HG03432 (cell line): ENCODE measurements around the gene AGBL1.

ENCODE experiments used
- ATAC-seq: cut with Tn5 transposase; IDR thresholded peaks from one replicate; pipeline ENCODE4 v1.9.1; 2021; ENCODE audit warnings: mild to moderate bottlenecking, moderate library complexity; ENCODE audit not compliant: unreplicated experiment

Gene AGBL1

GRCh38 chr15:86162641-86163040, 83.0 kb downstream of the AGBL1 start:
- no peak for ATAC-seq

- no peak for ATAC-seq
Measured at GRCh38 chr15:86163816-86164215, 84.1 kb downstream of the AGBL1 start.

DNA sequence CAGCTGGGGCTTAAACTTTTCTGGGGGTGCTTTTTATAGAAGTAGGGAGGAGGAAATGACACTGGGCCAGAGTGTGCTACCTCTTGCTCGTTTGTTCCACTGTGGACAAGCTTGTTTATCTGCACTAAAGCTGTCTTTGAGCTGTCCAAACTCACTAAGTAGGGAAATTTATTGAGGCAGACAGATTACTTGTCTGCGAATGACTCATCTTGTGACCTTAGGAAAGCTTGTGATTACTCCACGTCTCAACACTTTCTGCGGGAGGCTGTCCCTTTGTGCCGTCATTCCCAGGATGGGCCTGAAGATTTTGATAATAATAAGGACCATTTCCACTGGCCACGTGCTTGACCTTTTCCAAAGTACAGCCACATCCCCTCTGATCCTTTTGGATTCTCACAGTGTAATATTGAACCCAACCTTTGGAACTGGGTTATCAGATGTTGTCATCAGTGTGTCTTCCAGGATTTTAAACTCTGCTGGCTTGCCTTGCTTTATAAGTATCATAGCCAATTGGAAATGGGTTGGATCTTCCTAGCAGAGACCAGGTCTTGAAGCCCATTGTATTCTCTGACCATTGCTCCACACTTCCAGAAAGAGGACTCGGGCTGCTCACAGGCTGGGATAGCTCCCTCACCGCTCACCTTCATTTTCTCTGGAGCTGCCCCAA, 84.7 kb downstream of the AGBL1 start:
- ATAC-seq, result no peak

DNA sequence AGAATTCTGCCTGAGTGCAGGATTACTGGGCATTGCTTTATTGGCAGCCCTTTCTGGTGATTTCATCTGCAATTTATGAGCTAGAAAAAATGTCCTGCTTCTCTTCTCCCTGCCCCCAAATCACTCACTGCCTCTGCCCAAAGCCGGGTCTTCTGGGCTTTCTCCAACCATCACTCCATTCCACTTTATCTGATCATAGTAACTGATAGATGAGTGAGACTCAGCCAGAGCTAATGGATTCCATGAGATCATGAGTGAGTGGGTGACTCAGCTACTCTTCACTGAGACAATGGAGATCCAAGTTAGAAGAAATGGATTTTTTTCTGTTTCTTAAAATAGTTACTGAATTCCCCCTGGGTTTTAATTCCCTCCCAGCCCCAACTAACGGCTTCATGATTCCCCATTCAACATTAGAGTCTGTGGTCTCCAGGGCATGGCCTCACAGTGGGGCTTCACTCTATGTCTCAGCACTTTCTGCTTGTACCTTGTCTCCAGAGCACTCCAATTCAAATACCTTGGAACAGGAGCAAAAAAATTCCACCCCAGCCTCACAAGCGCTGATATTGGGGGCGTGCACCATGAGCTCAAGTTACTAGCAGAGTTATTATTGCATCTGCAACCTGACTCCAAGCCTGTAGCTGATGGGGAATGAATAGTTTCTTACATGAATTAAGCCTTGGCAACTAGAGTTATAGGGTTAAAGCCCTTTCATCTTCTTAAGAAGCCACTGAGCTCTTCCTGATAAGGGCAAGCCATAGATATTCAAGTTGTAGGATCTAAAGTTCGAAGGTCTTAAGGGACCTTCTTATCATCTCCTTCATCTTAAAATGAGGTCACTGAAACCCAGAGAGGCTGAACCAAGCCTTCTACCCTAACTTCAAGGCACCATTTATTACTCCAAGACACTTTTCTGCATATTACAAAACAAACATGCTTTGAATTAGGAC, 85.9 kb downstream of the AGBL1 start:
- no peak for ATAC-seq

DNA sequence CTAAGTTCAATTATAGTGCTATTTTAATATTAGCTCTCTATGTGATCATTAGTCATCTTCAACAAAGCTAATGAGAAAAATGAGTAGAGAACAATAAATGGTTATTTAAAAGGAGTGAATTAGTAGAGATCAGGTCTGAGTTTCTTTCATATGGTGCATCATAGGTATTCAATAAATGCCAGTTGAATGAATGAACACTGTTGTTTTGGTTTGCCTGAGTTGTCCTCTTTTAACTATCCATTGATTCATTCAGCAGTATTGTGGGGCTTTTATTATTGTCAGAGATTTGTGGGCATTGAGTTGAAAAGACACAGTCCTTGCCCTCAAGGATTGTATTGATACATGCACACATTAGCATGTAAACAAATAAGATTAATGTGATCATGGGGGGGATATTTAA, 88.2 kb downstream of the AGBL1 start:
- ATAC-seq, result no peak

GRCh38 chr15:86178845-86179244, 99.2 kb downstream of the AGBL1 start:
- no peak for ATAC-seq

- ATAC-seq, result peak; percentile 76
Measured at GRCh38 chr15:86183596-86184491, 104.2 kb downstream of the AGBL1 start.

GRCh38 chr15:86193716-86194380, 114.2 kb downstream of the AGBL1 start:
- ATAC-seq, result no peak

DNA sequence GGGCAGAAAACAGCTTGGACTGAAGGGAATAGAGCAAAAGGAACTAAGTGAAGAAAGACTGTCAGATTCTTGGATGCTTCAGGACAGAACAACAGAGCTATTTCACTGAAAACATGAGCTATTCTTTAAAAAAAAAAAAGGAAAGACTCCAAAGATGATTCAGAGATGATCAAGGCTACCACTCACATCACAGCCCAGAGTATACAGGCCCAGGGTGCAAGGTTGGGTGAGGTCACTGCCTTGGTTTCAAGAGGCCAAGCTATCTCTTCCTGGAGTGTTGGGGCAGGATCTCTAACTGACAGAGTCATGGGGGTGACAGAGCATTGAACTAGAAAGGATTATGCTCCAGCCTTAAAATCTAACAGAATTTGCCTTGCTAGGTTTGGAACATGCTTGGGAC, 118.1 kb downstream of the AGBL1 start:
- no peak for ATAC-seq

DNA sequence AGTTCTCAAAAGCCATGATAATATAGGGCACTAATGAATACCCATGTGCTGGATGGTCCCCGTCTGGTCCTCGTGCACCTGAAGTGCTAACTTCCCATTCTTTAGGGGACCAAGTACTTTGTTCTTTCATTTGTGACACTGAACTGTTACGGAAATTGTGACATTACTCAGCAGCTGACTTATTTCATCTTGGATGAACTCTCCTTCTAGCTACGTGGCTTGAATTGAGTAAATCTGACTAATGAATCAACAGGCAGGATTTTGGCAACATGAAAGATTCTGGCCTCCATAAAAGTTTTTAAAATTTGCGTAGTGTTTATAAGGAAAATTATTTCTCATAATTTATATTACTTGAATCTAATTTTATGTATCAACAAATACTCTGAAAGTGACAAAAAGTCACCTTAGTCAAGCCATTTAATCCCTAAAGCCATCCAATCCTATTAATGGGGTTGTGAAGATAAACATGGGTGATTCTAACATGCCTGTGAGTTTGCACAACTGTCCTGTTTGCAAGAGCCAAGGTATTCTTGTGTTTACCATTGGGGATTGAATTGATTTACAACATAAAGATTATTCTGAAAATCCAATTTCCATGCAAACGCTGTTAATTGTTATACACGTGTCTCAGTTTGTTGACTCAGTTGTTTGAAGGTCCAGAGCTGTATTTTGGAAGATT, 119.9 kb downstream of the AGBL1 start:
- no peak for ATAC-seq

DNA sequence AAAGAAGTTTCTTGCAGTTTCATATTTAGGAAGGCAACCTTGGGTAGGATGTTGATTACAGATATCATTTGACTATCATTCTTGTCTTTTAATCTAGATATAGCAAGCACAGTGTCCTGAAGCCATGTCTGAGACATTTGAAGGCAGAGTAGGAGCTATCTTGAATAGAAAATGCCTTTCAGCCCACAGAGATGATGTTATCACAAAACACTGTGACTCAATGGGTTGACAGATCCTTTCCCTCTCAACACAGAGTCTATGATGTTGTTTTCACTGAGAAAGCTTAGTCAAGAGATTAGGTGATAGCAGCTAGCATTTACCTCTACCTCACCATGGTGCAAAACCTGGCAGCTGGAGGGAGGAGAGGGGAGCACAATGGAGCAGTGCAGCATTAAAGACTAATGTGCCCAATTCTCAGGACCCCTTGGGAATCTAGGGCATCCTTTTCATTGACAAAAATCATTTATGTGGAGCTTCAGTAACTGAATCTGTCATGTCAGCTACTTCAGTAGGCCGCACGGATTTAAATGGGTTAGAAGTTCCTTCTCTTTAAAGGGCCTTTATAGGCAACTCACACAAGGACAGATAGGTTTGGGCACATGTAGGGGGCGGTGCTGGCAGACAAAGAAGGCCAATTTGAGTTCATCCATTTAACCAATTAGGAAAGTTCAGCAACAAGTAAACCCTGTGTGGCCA, 121.8 kb downstream of the AGBL1 start:
- ATAC-seq, result no peak

- peak; percentile 76 for ATAC-seq
Measured at GRCh38 chr15:86203462-86203861, 123.8 kb downstream of the AGBL1 start.

DNA sequence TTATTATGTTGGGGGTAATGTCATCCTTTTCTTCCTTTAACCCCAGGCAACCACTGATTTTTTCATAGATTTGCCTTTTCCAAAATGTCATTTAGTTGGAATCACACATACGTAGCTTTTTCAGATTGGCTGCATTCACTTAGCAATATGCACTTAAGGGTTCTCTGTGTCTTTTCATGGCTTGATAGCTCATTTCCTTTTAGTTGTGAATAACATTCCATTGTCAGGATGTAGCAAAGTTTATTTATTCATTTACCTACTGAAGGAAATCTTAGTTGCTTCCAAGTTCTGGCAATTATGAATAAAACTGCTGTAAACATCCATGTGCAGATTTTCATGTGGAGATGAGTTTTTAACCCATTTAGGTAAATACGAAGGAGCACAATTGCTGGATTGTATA, 125.4 kb downstream of the AGBL1 start:
- ATAC-seq, result no peak

DNA sequence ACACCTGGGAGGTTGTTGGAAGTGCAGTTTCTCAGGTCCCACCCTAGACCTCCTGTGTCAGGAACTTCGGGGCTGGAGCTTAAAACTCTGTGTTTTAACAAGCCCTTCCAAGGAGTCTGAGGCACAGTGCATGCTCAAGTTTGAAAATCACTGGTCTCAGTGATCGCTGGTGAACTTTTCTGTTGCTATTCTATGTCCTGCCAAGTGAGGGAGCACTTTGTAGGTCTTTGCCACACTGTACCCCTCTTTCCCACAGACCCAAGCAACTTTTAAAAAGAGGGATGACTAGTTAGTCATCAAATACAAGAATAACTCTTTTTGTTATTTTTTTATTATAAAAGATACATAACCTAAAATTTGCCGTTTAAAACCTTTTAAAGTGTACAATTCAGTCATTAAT, 133.7 kb downstream of the AGBL1 start:
- no peak for ATAC-seq

DNA sequence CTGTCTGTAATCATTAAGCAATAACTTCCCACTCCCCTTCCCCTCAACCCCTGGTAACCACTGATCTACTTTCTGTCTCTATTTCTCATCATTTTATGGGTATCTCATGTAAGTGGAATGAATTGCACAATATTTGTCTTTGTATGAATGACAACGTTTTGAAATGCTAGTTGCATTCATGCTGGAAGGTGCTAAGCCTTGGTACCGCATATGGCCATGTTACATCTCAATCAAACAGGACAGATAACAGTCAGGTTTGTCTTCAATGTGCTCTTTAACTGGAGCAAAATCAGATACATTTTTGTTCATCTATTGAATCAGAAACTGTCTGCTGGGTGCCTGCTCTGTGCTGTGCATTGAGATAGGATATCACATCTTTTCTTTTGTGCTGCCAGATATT, 134.2 kb downstream of the AGBL1 start:
- no peak for ATAC-seq

DNA sequence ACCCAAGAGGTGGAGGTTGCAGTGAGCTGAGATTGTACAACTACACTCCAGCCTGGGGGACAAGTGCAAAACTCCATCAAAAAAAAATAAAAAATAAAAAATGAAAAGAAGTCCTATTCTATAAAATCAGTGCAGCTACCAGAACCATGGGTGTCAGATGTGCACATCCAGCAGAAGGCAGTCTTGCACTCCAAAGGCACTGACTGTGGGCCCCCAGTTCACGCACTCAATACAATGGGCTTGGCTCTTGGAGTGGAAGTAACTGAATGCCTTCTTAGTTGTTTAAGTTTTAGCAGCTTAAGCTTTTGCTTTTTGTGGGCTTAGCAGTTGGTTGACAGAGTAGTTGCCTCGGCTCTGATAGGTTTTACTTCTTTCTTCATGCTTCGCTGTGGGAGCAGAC, 141.4 kb downstream of the AGBL1 start:
- no peak for ATAC-seq

DNA sequence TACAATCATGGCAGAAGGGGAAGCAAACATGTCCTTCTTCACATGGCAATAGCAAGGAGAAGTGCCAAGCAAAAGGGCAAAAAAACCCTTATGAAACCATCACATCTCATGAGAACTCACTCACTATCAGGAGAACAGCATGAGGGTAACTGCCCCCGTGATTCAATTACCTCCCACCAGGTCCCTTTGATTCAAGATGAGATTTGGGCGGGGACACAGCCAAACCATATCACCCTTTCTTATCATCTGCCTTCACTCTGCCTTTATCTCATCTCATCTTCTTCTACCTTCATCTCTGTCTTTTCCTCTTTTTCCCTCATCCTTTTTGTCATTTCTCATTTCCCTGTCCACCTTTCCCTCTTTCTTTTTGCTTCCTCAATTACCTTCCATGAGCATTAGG, 149.6 kb downstream of the AGBL1 start:
- ATAC-seq, result no peak

DNA sequence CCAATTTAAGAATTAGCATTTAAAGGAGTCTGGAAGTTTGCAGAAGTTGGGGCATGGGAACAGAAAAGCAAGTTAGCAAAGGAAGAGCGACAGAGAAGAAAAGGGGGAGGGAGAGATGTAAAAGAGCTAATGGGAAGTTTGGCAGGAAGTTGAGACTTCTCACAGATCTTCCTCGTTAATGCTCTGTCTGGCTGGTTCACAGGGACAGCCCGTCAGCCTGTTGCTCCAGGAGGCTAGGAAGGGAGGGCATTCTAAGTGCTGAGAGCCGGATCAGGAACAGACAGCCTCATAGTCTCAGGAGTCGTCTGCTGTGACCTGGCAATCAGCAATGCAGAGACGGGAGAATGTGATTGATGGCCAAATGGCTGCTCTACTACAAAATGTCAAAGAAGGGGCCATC, 150.3 kb downstream of the AGBL1 start:
- no peak for ATAC-seq

GRCh38 chr15:86231864-86232721, 152.4 kb downstream of the AGBL1 start:
- no peak for ATAC-seq
